WTC11 (cell line): Measurements from ENCODE around the gene SHISA9. TPM values are rescaled to one million over a fixed set of nuclear protein-coding genes. Genes with fewer than 3 reads are reported as not detected.

Experiments
- ATAC-seq: fragments of 200-7000 bp; cut with Tn5 transposase; 2 replicates; pipeline ENCODE4 v1.10.0; 2021; ENCODE audit warnings: mild to moderate bottlenecking, moderate library complexity
- CTCF ChIA-PET: fragments of 300-600 bp; sonication (Branson Sonifier 250); formaldehyde crosslinking; loops from one replicate; lab custom pipeline; 2021; ENCODE audit warnings: antibody characterized with exemption; lab: Charles Lee
- POLR2A ChIA-PET: fragments of 350-600 bp; sonication (Branson Sonifier 250); formaldehyde crosslinking; loops from one replicate; lab custom pipeline; 2021; ENCODE audit warnings: antibody characterized with exemption; lab: Charles Lee
- DNase-seq: peaks from one replicate; pipeline ENCODE4 v3.0.0; 2021; ENCODE audit warnings: low spot score
- H3K27ac Mint-ChIP-seq: 2 replicates; pipeline ENCODE4 v1.8.0; 2021; ENCODE audit warnings: mixed read lengths
- H3K27me3 Mint-ChIP-seq: 2 replicates; pipeline ENCODE4 v1.8.0; 2021; ENCODE audit warnings: low read depth, mild to moderate bottlenecking, moderate library complexity, mixed read lengths
- H3K36me3 Mint-ChIP-seq: 2 replicates; pipeline ENCODE4 v1.8.0; 2021; ENCODE audit warnings: mixed read lengths
- H3K4me1 Mint-ChIP-seq: 2 replicates; pipeline ENCODE4 v1.8.0; 2022; ENCODE audit warnings: mixed read lengths
- H3K4me3 Mint-ChIP-seq: 2 replicates; pipeline ENCODE4 v1.8.0; 2021; ENCODE audit warnings: mild to moderate bottlenecking, moderate library complexity, mixed read lengths
- H3K9me3 Mint-ChIP-seq: 2 replicates; pipeline ENCODE4 v1.8.0; 2021; ENCODE audit warnings: mixed read lengths
- CBFB ChIP-seq: sonication (generic); formaldehyde crosslinking; IDR thresholded peaks from 2 replicates; pipeline ENCODE4 v1.8.1; 2022; ENCODE audit warnings: mild to moderate bottlenecking, low read depth, missing genetic modification reagents
- CREB1 ChIP-seq: sonication (generic); formaldehyde crosslinking; IDR thresholded peaks from 2 replicates; pipeline ENCODE4 v1.8.0; 2023; ENCODE audit warnings: mild to moderate bottlenecking, missing genetic modification reagents
- ESRRA ChIP-seq: sonication (generic); formaldehyde crosslinking; IDR thresholded peaks from 2 replicates; pipeline ENCODE4 v1.8.1; 2022; ENCODE audit warnings: mild to moderate bottlenecking, missing genetic modification reagents, borderline replicate concordance
- GTF2I ChIP-seq: fragments of 250-450 bp; sonication (Bioruptor Pico); conservative IDR thresholded peaks from 2 replicates; pipeline ENCODE4 v1.4.0; 2021; ENCODE audit warnings: mild to moderate bottlenecking
- KAT7 ChIP-seq: sonication (generic); formaldehyde crosslinking; IDR thresholded peaks from 2 replicates; pipeline ENCODE4 v1.8.1; 2023; ENCODE audit warnings: missing genetic modification reagents, mild to moderate bottlenecking, borderline replicate concordance
- MXD4 ChIP-seq: fragments of 250-450 bp; sonication (Bioruptor Pico); IDR thresholded peaks from 2 replicates; pipeline ENCODE4 v1.8.0; 2021; ENCODE audit warnings: mild to moderate bottlenecking, moderate library complexity, borderline replicate concordance
- MYBL2 ChIP-seq: sonication (generic); formaldehyde crosslinking; IDR thresholded peaks from 2 replicates; pipeline ENCODE4 v1.8.1; 2023; ENCODE audit warnings: mild to moderate bottlenecking, moderate library complexity, missing genetic modification reagents
- SMAD4 ChIP-seq: sonication (generic); formaldehyde crosslinking; IDR thresholded peaks from 2 replicates; pipeline ENCODE4 v1.8.0; 2022; ENCODE audit warnings: mild to moderate bottlenecking, missing genetic modification reagents
- TP53 ChIP-seq: sonication (generic); formaldehyde crosslinking; IDR thresholded peaks from 2 replicates; pipeline ENCODE4 v1.8.1; 2023; ENCODE audit warnings: mild to moderate bottlenecking, missing genetic modification reagents
- ZNF232 ChIP-seq: sonication (generic); formaldehyde crosslinking; IDR thresholded peaks from 2 replicates; pipeline ENCODE4 v1.8.0; 2022; ENCODE audit warnings: mild to moderate bottlenecking, missing genetic modification reagents
- ZNF396 ChIP-seq: fragments of 250-450 bp; sonication (Bioruptor Pico); IDR thresholded peaks from 2 replicates; pipeline ENCODE4 v1.8.0; 2021; ENCODE audit warnings: mild to moderate bottlenecking, moderate library complexity, borderline replicate concordance
- total RNA-seq: library from RNA; stranded (reverse); gene quantifications from 3 replicates; pipeline ENCODE4 v1.2.3, GENCODE V29; 2021
- TF ChIP-seq, protein P1 (sequence below): sonication (generic); formaldehyde crosslinking; IDR thresholded peaks from 2 replicates; pipeline ENCODE4 v1.8.0; 2023; ENCODE audit warnings: missing genetic modification reagents
- TF ChIP-seq, protein P2 (sequence below): sonication (generic); formaldehyde crosslinking; IDR thresholded peaks from 2 replicates; pipeline ENCODE4 v1.8.1; 2022; ENCODE audit warnings: mild to moderate bottlenecking, missing genetic modification reagents, moderate library complexity, borderline replicate concordance
- TF ChIP-seq, protein P3 (sequence below): sonication (generic); formaldehyde crosslinking; conservative IDR thresholded peaks from 2 replicates; pipeline ENCODE4 v1.8.1; 2023; ENCODE audit warnings: mild to moderate bottlenecking, low read depth, missing genetic modification reagents, moderate library complexity
- TF ChIP-seq, protein P4 (sequence below): fragments of 250-450 bp; sonication (Bioruptor Pico); IDR thresholded peaks from 2 replicates; pipeline ENCODE4 v1.9.0; 2021; ENCODE audit warnings: mild to moderate bottlenecking
- TF ChIP-seq, protein P5 (sequence below): fragments of 250-450 bp; sonication (Bioruptor Pico); IDR thresholded peaks from 2 replicates; pipeline ENCODE4 v2.1.2; 2022; ENCODE audit warnings: mild to moderate bottlenecking, moderate library complexity
- TF ChIP-seq, protein P6 (sequence below): fragments of 250-450 bp; sonication (Bioruptor Pico); IDR thresholded peaks from 2 replicates; pipeline ENCODE4 v1.9.0; 2021; ENCODE audit warnings: moderate library complexity, mild to moderate bottlenecking, inconsistent platforms, borderline replicate concordance
- TF ChIP-seq, protein P7 (sequence below): sonication (generic); formaldehyde crosslinking; IDR thresholded peaks from 2 replicates; pipeline ENCODE4 v1.8.1; 2022; ENCODE audit warnings: low read depth, missing genetic modification reagents, borderline replicate concordance
- TF ChIP-seq, protein P8 (sequence below): fragments of 250-450 bp; sonication (Bioruptor Pico); IDR thresholded peaks from 2 replicates; pipeline ENCODE4 v1.9.0; 2021; ENCODE audit warnings: mild to moderate bottlenecking, borderline replicate concordance

SHISA9 gene
- total RNA-seq, 1 experiment from 2014 or later: 37.5 TPM

DNA sequence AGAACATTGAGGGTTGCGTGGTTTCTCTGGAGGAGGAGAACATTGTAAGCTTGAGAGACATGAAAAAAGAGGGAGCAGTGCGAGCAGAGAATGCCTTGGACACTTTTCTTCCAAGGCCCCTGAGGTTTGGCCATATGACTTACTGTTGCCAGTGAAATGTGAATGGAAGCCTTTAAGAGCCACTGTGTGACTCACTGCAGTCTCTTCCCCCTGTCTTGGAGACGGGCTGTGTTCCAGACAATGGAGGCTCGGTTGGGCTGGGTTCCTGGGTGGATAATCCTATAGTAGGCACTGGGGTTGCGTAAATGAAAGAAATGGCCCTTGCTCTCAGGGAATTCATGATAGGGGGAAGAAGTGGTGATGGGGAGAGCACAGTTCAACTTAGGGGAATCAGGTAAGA, 75.5 kb downstream of the SHISA9 start (continued):
- no peak for TF ChIP-seq CREB1
- TF ChIP-seq, protein P1, sequence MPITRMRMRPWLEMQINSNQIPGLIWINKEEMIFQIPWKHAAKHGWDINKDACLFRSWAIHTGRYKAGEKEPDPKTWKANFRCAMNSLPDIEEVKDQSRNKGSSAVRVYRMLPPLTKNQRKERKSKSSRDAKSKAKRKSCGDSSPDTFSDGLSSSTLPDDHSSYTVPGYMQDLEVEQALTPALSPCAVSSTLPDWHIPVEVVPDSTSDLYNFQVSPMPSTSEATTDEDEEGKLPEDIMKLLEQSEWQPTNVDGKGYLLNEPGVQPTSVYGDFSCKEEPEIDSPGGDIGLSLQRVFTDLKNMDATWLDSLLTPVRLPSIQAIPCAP (CRISPR knock-in tag): no peak
- TF ChIP-seq, protein P2, sequence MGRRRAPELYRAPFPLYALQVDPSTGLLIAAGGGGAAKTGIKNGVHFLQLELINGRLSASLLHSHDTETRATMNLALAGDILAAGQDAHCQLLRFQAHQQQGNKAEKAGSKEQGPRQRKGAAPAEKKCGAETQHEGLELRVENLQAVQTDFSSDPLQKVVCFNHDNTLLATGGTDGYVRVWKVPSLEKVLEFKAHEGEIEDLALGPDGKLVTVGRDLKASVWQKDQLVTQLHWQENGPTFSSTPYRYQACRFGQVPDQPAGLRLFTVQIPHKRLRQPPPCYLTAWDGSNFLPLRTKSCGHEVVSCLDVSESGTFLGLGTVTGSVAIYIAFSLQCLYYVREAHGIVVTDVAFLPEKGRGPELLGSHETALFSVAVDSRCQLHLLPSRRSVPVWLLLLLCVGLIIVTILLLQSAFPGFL (CRISPR knock-in tag): no peak
- no peak for TF ChIP-seq CBFB (CRISPR knock-in tag)

DNA sequence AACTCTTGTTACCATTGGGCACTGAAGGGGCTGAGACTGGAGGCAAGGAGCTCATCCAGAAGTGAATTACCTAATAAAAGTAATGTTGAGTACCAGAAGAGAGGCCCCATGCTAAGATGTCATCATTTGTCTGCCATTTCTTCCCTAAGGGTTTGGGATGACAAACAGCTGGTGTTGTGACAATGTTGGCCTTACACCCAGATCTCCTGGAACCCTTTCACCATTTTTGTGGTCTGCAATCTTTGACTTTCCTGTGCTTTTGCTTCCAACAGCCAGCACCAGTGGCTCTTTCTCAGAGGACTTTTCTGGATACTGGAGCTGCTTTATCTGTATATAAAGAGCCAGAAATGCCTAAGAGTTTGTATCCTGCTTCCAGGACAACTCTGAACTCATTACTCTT, 84.1 kb downstream of the SHISA9 start:
- Mint-ChIP-seq H3K9me3 (peaks cover 36% of the 10 kb centered on the region), H3K27ac (no peak overlapping the region), H3K36me3 (peaks cover 36% of the 10 kb centered on the region), H3K4me1 (peaks cover 9% of the 10 kb centered on the region), H3K4me3 (no peak overlapping the region), H3K27me3 (no peaks in the 10 kb centered on the region; the same call in 1 of the 2 replicates)
- ChIA-PET CTCF (no interaction called here), POLR2A (interaction anchor here (0.6 kb wide), 1 partner anchor 74 kb away, joined by 4 read pairs; no protein-coding TSS in a partner anchor)
- DNase-seq (no peak), ATAC-seq (no peak)
- TF ChIP-seq SMAD4 (CRISPR knock-in tag) (no peak), KAT7 (no peak), ESRRA (CRISPR knock-in tag) (no peak), MXD4 (CRISPR knock-in tag) (no peak), ZNF232 (CRISPR knock-in tag) (no peak), MYBL2 (CRISPR knock-in tag) (no peak), ZNF396 (CRISPR knock-in tag) (no peak), TP53 (no peak), CREB1 (no peak), GTF2I (CRISPR knock-in tag) (no peak)
- TF ChIP-seq, protein P3, sequence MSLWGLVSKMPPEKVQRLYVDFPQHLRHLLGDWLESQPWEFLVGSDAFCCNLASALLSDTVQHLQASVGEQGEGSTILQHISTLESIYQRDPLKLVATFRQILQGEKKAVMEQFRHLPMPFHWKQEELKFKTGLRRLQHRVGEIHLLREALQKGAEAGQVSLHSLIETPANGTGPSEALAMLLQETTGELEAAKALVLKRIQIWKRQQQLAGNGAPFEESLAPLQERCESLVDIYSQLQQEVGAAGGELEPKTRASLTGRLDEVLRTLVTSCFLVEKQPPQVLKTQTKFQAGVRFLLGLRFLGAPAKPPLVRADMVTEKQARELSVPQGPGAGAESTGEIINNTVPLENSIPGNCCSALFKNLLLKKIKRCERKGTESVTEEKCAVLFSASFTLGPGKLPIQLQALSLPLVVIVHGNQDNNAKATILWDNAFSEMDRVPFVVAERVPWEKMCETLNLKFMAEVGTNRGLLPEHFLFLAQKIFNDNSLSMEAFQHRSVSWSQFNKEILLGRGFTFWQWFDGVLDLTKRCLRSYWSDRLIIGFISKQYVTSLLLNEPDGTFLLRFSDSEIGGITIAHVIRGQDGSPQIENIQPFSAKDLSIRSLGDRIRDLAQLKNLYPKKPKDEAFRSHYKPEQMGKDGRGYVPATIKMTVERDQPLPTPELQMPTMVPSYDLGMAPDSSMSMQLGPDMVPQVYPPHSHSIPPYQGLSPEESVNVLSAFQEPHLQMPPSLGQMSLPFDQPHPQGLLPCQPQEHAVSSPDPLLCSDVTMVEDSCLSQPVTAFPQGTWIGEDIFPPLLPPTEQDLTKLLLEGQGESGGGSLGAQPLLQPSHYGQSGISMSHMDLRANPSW: no peak
- TF ChIP-seq, protein P4, sequence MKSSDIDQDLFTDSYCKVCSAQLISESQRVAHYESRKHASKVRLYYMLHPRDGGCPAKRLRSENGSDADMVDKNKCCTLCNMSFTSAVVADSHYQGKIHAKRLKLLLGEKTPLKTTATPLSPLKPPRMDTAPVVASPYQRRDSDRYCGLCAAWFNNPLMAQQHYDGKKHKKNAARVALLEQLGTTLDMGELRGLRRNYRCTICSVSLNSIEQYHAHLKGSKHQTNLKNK (CRISPR knock-in tag): no peak
- TF ChIP-seq, protein P5, sequence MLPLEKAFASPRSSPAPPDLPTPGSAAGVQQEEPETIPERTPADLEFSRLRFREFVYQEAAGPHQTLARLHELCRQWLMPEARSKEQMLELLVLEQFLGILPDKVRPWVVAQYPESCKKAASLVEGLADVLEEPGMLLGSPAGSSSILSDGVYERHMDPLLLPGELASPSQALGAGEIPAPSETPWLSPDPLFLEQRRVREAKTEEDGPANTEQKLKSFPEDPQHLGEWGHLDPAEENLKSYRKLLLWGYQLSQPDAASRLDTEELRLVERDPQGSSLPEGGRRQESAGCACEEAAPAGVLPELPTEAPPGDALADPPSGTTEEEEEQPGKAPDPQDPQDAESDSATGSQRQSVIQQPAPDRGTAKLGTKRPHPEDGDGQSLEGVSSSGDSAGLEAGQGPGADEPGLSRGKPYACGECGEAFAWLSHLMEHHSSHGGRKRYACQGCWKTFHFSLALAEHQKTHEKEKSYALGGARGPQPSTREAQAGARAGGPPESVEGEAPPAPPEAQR (CRISPR knock-in tag): no peak
- TF ChIP-seq, protein P6, sequence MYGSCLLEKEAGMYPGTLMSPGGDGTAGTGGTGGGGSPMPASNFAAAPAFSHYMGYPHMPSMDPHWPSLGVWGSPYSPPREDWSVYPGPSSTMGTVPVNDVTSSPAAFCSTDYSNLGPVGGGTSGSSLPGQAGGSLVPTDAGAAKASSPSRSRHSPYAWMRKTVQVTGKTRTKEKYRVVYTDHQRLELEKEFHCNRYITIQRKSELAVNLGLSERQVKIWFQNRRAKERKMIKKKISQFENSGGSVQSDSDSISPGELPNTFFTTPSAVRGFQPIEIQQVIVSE (CRISPR knock-in tag): no peak
- TF ChIP-seq, protein P7, sequence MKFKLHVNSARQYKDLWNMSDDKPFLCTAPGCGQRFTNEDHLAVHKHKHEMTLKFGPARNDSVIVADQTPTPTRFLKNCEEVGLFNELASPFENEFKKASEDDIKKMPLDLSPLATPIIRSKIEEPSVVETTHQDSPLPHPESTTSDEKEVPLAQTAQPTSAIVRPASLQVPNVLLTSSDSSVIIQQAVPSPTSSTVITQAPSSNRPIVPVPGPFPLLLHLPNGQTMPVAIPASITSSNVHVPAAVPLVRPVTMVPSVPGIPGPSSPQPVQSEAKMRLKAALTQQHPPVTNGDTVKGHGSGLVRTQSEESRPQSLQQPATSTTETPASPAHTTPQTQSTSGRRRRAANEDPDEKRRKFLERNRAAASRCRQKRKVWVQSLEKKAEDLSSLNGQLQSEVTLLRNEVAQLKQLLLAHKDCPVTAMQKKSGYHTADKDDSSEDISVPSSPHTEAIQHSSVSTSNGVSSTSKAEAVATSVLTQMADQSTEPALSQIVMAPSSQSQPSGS (CRISPR knock-in tag): no peak
- TF ChIP-seq, protein P2 (CRISPR knock-in tag): no peak
- TF ChIP-seq, protein P8, sequence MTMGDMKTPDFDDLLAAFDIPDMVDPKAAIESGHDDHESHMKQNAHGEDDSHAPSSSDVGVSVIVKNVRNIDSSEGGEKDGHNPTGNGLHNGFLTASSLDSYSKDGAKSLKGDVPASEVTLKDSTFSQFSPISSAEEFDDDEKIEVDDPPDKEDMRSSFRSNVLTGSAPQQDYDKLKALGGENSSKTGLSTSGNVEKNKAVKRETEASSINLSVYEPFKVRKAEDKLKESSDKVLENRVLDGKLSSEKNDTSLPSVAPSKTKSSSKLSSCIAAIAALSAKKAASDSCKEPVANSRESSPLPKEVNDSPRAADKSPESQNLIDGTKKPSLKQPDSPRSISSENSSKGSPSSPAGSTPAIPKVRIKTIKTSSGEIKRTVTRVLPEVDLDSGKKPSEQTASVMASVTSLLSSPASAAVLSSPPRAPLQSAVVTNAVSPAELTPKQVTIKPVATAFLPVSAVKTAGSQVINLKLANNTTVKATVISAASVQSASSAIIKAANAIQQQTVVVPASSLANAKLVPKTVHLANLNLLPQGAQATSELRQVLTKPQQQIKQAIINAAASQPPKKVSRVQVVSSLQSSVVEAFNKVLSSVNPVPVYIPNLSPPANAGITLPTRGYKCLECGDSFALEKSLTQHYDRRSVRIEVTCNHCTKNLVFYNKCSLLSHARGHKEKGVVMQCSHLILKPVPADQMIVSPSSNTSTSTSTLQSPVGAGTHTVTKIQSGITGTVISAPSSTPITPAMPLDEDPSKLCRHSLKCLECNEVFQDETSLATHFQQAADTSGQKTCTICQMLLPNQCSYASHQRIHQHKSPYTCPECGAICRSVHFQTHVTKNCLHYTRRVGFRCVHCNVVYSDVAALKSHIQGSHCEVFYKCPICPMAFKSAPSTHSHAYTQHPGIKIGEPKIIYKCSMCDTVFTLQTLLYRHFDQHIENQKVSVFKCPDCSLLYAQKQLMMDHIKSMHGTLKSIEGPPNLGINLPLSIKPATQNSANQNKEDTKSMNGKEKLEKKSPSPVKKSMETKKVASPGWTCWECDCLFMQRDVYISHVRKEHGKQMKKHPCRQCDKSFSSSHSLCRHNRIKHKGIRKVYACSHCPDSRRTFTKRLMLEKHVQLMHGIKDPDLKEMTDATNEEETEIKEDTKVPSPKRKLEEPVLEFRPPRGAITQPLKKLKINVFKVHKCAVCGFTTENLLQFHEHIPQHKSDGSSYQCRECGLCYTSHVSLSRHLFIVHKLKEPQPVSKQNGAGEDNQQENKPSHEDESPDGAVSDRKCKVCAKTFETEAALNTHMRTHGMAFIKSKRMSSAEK (CRISPR knock-in tag): no peak
